Eye (tissue), 1 donor: ENCODE measurements around the gene PLXNA2.

ENCODE experiments used
- DNase-seq: peaks from one replicate; pipeline ENCODE4 v3.0.0-alpha.2; 2015

The PLXNA2 gene

DNA sequence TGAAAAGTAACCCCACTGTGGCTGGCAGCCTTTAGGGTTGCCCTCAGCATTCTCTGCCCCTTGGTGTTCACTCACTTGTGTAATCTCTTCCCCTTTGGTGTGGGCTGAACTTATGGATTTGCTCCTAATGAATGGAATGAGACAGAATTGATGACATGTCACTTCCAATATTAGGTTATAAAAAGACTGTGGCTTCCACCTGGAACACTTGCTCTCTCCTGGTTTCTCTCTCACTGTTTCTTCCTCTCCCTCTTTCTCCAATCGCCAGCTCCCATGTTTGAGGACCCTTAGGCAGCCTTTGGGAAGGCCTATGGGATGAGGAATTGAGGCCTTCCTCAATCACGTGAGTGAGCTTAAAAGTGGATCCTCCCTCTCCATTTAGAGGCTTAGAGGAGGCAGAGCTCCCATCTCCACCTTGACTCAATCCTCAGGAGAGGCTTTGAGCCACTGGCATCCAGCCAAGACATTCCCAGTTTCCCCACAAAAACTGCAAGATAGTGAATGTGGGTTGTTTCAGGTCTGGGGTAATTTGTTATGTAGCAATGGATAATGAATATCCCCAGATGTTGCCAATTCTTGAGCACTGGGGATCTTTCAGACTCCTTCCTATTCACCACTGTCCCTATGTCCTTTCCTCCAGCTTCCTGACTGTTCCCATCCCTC is 237.8 kb downstream of the PLXNA2 start:
- DNase-seq: no peak

DNA sequence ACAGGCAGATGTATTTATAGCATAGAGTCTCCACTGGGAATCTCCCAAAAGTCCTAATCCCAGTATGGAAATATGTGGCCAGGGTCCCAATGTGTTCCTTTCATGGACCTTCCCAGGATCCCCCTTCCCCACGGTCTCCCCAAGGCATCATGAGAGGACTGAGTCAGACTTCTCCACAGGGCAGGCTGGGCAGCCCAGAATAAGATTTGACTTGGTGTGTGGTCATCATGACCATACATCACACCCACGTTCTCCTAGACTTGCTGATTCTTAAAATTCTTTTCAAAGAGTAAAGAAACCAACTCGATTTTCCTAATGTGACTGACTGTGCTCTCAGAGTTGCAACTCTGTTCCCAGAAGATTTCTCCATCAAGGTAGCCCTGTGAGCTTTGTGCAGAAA is 239.3 kb downstream of the PLXNA2 start:
- DNase-seq: no peak

DNA sequence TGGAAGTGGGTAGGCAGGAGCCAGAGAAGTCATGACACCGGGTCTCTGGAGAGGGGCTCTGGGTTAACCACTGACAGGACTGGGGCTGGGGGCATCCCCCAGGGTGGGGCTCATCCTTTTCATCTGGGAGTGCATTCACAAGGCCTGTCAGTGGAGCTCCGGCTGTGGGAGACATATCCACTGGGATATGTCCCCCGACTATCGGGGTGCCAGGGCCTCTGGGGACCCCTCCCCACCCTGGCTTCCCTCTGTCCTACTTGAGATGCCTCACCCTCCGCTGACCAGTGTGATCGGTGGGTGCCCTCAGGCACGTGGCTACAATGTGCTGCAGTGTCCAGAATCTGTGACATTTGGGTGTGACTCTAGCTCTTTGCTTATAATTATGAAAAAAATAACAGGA is 240.9 kb downstream of the PLXNA2 start:
- no peak for DNase-seq

GRCh38 chr1:208002672-208003071 is 241.5 kb downstream of the PLXNA2 start:
- no peak for DNase-seq

DNA sequence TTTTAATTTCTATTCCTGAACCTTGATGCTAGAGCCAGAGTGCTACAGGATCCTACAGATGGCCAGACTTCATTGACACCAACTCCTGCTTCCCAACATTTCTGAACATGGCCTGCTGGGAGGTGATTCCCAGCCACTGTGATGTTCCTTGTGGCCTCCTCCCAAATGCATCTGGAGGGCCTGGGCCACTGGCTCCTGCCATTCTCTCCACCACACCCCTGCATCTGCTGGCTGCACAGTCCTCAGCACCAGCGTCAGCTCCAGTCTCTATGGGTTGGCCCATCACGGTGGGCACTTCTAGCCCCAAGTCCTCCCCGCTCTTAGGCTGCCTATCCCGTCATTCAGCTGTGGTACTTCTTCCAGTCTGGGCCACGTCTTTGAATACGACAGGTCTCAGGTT is 242.1 kb downstream of the PLXNA2 start:
- DNase-seq: no peak

DNA sequence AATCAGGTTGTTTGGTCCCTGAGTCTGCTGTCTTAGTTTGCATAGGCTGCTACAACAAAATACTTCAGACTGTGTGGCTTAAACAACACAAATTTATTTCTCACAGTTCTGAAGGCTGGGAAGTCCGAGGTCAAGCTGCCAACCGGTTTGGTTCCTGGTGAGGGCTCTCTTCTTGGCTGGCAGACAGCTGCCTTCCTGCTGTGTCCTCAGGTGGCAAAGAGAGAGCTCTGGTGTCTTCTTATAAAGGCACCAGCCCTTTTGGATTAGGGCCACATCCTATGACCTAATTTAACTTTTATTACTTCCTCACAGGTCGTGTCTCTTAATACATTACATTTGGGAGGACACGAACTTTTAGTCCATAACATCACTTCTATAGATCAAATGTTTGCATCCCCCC is 243.7 kb downstream of the PLXNA2 start:
- no peak for DNase-seq

DNA sequence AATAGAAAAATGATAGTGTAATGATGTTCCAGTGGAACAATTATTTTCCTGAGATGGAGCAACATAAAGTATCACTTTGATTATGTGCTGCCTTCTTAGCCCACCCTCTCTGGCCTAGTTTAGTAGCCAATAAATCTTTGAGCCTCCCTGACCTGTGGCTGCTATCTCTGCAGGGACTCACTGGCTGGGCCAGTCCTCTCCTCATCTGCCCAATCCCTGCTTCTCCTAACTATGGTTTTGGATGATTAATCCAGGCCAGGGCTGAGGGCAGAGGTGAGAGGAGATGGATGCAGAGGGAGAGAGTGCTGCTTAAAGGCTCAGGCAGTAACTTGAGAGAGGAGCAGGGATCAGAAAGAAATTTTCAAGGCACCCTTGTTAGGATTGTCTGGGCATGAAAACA is 244.2 kb downstream of the PLXNA2 start:
- DNase-seq: no peak

DNA sequence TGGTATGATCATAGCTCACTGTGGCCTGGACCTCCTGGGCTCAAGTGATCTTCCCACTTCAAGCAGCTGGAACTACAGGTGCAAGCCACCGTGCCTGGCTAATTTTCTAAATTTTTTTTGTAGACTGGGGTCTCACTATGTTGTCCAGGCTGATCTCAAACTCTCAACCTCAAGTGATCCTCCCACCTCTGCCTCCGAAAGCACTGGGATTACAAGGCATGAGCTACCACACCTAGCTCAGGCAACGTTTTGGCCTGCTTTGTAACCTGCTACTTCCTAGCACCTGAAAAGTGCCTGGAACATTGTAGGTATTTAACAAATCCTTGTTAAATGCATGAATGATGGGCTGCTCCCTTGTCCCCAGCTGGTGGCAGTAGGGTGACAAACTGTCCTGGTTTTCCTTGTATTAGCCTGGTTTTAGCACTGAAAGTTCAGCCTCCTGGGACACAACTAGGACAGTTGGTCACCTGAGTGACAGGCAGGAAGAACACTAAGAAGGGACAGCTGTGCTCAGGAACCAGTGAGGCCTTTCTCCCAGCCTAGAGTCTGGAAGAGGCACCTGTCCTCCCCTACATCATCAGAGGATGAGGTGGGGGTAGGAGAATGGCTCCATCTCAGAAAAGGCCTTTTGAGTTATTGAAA is 244.8 kb downstream of the PLXNA2 start:
- no peak for DNase-seq

DNA sequence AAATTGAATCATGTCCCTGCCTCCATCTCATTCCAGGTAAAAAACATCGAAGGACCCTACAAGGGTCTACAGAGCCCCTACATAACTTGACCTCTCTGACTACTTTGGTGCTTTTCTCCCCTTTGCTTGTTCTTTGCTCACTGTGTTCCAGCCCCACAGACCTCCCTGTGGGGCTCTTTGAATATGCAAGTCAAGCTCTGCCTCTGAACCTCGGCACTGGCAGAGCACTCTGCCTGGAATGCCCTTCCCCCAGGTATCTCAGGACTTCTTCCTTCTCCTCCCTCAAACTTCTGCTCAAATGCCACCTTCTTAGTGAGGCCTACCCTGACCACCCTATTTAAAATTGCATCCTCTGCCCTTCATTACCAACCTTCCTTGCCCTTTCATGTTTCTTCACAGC is 245.5 kb downstream of the PLXNA2 start:
- no peak for DNase-seq

DNA sequence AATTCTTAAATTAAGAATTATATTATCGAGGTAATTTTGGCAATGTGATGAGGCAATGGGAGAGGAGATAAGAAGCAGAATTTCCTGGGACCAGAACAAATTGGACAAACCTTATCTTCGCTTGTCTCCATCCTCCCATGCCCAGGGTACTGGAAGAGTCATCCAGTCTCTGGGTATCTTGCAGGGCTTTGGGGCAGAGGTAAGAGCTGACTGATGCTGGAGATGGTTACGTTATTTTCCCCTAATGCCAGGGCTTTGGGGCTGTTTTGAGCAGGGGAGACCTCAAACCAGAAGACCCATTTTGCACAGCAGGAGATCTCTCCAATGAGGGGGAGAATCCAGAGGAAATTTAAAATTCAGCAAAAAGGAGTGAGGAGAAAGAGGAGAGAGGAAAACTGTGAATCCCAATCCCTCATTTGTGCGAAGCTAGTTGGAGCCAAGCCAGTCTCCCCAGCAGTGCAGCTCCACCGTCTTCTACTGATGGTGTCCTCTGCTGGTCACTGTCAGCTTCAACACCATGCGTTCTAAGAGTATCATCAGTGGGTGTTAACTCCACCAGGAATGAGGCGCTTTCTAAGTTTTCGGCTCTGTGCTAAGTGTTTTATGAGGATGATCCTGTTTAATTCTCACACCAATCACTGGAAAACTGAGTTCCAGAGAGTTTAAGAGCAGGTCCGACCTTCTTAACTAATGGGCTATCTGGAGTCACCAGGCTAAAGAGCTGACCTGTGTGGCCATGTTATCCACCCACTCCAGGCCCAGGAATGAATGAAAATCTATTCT is 246.5 kb downstream of the PLXNA2 start:
- peak; percentile 62 for DNase-seq

GRCh38 chr1:207996636-207997035 is 247.5 kb downstream of the PLXNA2 start:
- DNase-seq: no peak

GRCh38 chr1:207995576-207995975 is 248.6 kb downstream of the PLXNA2 start:
- no peak for DNase-seq

- no peak for DNase-seq
Observed at GRCh38 chr1:207993477-207994445, 250.4 kb downstream of the PLXNA2 start.

GRCh38 chr1:207992677-207993236 is 251.4 kb downstream of the PLXNA2 start:
- DNase-seq: no peak

GRCh38 chr1:207991583-207992026 is 252.6 kb downstream of the PLXNA2 start:
- DNase-seq: no peak

GRCh38 chr1:207990876-207991582 is 253.2 kb downstream of the PLXNA2 start:
- DNase-seq: peak; percentile 69

DNA sequence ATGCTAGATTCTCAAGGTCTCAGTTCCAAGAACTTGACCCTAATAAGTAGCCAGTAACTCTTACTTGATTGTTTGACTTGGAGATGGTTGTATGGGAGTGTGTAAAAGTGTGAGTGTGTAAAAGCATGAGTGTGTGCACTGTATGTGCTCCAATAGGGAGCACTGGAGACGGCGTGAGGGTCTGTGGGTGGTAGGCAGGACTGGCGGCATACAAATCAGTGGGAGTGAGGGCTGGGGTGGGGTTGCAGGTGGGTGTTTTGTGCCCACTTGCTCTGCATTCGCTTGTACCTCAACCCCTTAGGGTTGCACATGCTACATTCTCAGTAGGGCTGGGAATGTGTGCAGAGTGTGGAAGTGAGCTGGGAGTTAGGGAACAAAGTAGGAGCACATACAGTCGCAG is 253.7 kb downstream of the PLXNA2 start:
- no peak for DNase-seq

DNA sequence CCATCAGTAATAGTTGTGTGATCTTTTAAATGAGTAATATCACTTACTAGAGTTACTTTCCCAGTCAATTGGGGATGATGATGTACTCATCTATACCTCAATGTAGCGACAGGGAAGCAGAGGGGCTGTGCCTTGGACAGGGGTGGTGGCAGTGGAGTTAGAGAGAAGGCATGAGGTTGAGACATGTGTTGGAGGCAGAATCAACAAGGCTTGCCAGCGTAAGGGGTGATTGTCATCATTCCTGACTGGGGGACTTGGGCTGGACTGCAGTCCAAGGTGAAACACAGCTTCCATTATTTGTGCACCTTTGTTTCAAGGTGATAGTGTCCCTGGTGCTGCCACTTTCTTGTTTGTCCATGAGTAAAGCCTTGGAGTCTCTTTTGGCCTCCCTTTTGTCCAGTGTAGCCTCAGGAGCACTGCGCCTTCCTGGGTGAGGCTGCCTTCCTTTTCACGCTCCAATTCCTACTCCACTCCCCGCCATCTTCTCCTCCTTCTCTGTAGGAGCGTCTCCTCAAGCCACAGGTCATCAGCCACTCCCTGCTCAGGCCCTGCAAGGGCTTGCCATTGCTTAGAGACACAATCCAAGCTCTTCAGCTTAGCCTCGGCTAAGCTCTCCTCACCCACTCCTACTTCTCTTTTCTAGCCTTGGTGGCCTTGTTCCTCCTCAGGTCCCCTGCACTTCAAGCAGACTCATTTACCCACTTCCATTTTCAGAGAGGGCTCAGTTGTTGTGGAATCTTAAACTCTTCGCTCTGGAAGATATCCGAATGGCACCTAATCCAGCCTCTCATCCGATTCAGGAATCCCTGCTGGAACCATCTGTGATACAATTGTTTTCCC is 255.6 kb downstream of the PLXNA2 start:
- no peak for DNase-seq

DNA sequence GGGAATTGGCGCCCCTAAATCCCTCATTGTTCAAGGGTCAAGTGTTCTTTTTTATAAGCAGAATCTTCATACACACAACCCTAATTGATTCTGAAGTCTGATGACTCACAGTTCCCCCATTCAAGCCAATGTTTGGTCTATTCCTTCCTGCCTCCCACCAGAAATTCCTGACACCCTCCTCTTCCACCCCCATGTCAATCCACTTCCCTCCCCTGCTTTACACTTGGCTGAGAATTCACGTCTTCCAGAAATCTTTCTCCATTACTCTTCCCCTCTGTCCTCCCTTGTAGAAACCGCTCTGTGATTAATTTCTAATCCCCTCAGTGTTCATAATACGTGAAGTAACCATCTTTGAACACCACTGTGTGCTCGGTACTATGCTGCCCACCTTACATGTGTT is 257.0 kb downstream of the PLXNA2 start:
- DNase-seq: no peak

DNA sequence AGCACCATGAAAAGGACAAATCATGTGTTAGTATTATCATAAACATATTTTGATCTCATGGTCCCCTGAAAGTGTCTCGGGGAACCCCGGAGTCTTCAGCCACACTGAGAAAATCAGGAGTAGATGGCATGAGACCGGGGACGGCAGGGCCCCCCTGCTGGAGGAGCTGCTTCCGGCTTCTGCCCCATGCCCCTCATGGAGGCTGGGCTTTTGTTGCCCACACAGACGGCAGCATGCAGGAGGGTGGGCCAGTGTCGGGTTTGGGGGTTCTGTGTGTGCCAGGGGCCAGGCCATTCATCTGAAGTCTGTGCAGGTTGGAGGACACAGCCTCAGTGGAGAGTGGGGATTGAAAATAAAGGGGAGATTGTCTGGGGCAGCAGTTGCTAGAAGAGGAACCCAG is 258.2 kb downstream of the PLXNA2 start:
- no peak for DNase-seq
